ENCODE data around the gene C10orf143.

C10orf143 gene

DNA sequence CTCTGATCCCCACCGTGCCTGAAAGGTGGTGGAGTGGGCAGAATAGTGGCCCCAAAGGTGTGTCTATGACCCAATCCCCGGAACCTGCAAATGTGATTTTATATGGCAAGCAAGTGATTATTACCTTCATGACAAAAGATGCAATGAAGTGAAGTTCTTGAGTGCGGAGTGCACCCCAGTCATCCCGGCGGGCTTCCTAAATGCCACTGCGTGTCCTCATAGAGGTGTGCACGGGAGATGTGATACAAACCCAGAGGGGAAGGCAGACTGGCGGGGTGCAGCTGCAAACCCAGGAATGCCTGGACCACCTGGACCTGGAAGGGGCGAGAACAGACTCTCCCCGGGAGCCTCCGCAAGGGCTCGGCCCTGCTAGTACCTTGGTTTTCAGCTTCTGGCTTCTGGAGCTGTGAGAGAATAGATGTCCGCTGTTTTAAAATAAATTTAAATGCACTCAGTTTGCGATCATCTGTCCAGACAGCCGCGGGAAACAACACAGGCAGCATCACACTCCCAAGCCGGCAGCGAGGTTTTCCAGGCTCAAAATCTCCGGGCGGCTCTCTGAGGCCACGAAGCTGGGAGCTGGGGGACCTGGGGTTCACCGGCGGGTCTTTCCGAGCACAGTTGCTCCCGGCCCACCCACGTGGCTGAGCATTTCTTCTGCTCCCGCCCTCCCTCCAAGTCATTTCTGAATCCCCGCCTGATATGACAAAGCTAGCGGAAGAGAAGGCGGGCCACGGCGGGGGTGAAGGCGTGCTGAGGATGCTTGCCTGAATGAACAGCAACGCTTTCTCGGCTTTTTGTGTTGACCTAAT, 96.2 kb downstream of the C10orf143 start:
- DNase-seq (ENCODE audit: low spot score) = no peak
